ENCODE results near the gene NDUFS6.

The NDUFS6 gene

GRCh38 chr5:1852324-1852947 is 51.2 kb downstream of the NDUFS6 start:
- no peak overlapping the region for H3K4me3 ChIP-seq (ENCODE audit: low read length in 2 of 2)
- no peak for DNase-seq (ENCODE audit: low spot score)
- no peak overlapping the region for H3K27ac ChIP-seq (replicated peaks; ENCODE audit: low read length)
- H3K9me3 ChIP-seq (replicated peaks in 1 of 2; ENCODE audit: control insufficient read depth in 2 of 2, insufficient read depth in 1 of 2, low read depth in 1 of 2, low read length in 2 of 2), result no peaks in the 10 kb centered on the region
- no peak overlapping the region for H2BK12ac ChIP-seq (ENCODE audit: low read length)
- no peak overlapping the region for H4K91ac ChIP-seq (ENCODE audit: low read depth, low read length, poor library complexity)
- no CpG with 5 or more reads among the region's 23 CpGs for WGBS, 2 donors (ENCODE audit: extremely low coverage in 2 of 2, insufficient read length in 2 of 2, insufficient replicate concordance in 1 of 2)
- peaks cover 20 to 28% of the 10 kb centered on the region in 2 donors for H3K4me1 ChIP-seq (ENCODE audit: control insufficient read depth in 2 of 2, insufficient read depth in 1 of 2, low read depth in 1 of 2, low read length in 2 of 2)
- H3K4me2 ChIP-seq (ENCODE audit: insufficient read depth, low read length, poor library complexity, severe bottlenecking), result no peak overlapping the region
- no peak overlapping the region for H3K9ac ChIP-seq (ENCODE audit: low read depth, low read length, poor library complexity)
- H2BK15ac ChIP-seq (ENCODE audit: low read length), result no peak overlapping the region
- H3K36me3 ChIP-seq (replicated peaks in 1 of 2; ENCODE audit: control insufficient read depth in 2 of 2, insufficient read depth in 2 of 2, low read length in 2 of 2), result no peaks in the 10 kb centered on the region
- peak overlapping the region; percentile 65 for H3K14ac ChIP-seq (ENCODE audit: low read length)
- H2AFZ ChIP-seq (ENCODE audit: low read length), result no peak overlapping the region
- no peak overlapping the region for H4K8ac ChIP-seq (ENCODE audit: low read depth, low read length)
- peak overlapping the region; percentile 78 for H3K18ac ChIP-seq (ENCODE audit: low read length)
- H3K23ac ChIP-seq (ENCODE audit: low read depth, low read length, poor library complexity), result peak overlapping the region; percentile 59
- peaks cover 8 to 64% (median 8%) of the 10 kb centered on the region in 3 experiments for H3K27me3 ChIP-seq (ENCODE audit: control insufficient read depth in 3 of 3, insufficient read depth in 3 of 3, low read depth in 1 of 3, low read length in 3 of 3)
- H2AK5ac ChIP-seq (ENCODE audit: low read depth, low read length), result peak overlapping the region; percentile 66
- H3K79me1 ChIP-seq (ENCODE audit: low read depth, low read length), result peaks cover 3% of the 10 kb centered on the region
- no peak overlapping the region for H2BK120ac ChIP-seq (ENCODE audit: low read depth, low read length)
- no peak overlapping the region for H2BK5ac ChIP-seq (ENCODE audit: low read length)
- no peak overlapping the region for H3K4ac ChIP-seq (ENCODE audit: low read length)

GRCh38 chr5:1853531-1853930 is 52.3 kb downstream of the NDUFS6 start:
- peak overlapping the region; percentile 13 for H3K14ac ChIP-seq (ENCODE audit: low read length)
- no peak overlapping the region for H3K4ac ChIP-seq (ENCODE audit: low read length)
- H3K23ac ChIP-seq (ENCODE audit: low read depth, low read length, poor library complexity), result no peak overlapping the region
- no peak overlapping the region for H4K91ac ChIP-seq (ENCODE audit: low read depth, low read length, poor library complexity)
- H3K18ac ChIP-seq (ENCODE audit: low read length), result peak overlapping the region; percentile 67
- no peak overlapping the region for H3K4me2 ChIP-seq (ENCODE audit: insufficient read depth, low read length, poor library complexity, severe bottlenecking)
- H3K4me1 ChIP-seq (ENCODE audit: control insufficient read depth in 2 of 2, insufficient read depth in 1 of 2, low read depth in 1 of 2, low read length in 2 of 2), result peaks cover 20 to 28% of the 10 kb centered on the region in 2 donors
- H3K9ac ChIP-seq (ENCODE audit: low read depth, low read length, poor library complexity), result no peak overlapping the region
- no peak overlapping the region for H4K8ac ChIP-seq (ENCODE audit: low read depth, low read length)
- no peaks in the 10 kb centered on the region for H3K36me3 ChIP-seq (replicated peaks in 1 of 2; ENCODE audit: control insufficient read depth in 2 of 2, insufficient read depth in 2 of 2, low read length in 2 of 2)
- H3K9me3 ChIP-seq (replicated peaks in 1 of 2; ENCODE audit: control insufficient read depth in 2 of 2, insufficient read depth in 1 of 2, low read depth in 1 of 2, low read length in 2 of 2), result no peaks in the 10 kb centered on the region
- no peak overlapping the region for H2BK5ac ChIP-seq (ENCODE audit: low read length)
- WGBS, 2 donors (ENCODE audit: extremely low coverage in 2 of 2, insufficient read length in 2 of 2, insufficient replicate concordance in 1 of 2), result no CpG with 5 or more reads among the region's 8 CpGs
- no peak overlapping the region for H2AFZ ChIP-seq (ENCODE audit: low read length)
- no peak overlapping the region for H2BK12ac ChIP-seq (ENCODE audit: low read length)
- peaks cover 8 to 60% (median 8%) of the 10 kb centered on the region in 3 experiments for H3K27me3 ChIP-seq (ENCODE audit: control insufficient read depth in 3 of 3, insufficient read depth in 3 of 3, low read depth in 1 of 3, low read length in 3 of 3)
- no peak overlapping the region for H3K4me3 ChIP-seq (ENCODE audit: low read length in 2 of 2)
- H3K27ac ChIP-seq (replicated peaks; ENCODE audit: low read length), result no peak overlapping the region
- peak overlapping the region; percentile 52 for H2BK15ac ChIP-seq (ENCODE audit: low read length)
- DNase-seq (ENCODE audit: low spot score), result no peak
- H2BK120ac ChIP-seq (ENCODE audit: low read depth, low read length), result no peak overlapping the region
- peak overlapping the region; percentile 69 for H2AK5ac ChIP-seq (ENCODE audit: low read depth, low read length)
- peaks cover 3% of the 10 kb centered on the region for H3K79me1 ChIP-seq (ENCODE audit: low read depth, low read length)

- Histone ChIP-seq H2BK12ac (ENCODE audit: low read length) (no peak overlapping the region), H3K27me3 (ENCODE audit: control insufficient read depth in 3 of 3, insufficient read depth in 3 of 3, low read depth in 1 of 3, low read length in 3 of 3) (peaks cover 5 to 44% (median 7%) of the 10 kb centered on the region in 3 experiments), H3K4ac (ENCODE audit: low read length) (no peak overlapping the region), H3K4me1 (ENCODE audit: control insufficient read depth in 2 of 2, insufficient read depth in 1 of 2, low read depth in 1 of 2, low read length in 2 of 2) (peaks cover 18 to 19% of the 10 kb centered on the region in 2 donors), H3K23ac (ENCODE audit: low read depth, low read length, poor library complexity) (no peak overlapping the region), H3K9ac (ENCODE audit: low read depth, low read length, poor library complexity) (no peak overlapping the region), H3K4me2 (ENCODE audit: insufficient read depth, low read length, poor library complexity, severe bottlenecking) (no peak overlapping the region), H4K8ac (ENCODE audit: low read depth, low read length) (no peak overlapping the region), H3K18ac (ENCODE audit: low read length) (peak overlapping the region; percentile 83), H3K4me3 (ENCODE audit: low read length in 2 of 2) (no peak overlapping the region), H2BK15ac (ENCODE audit: low read length) (no peak overlapping the region), H2BK120ac (ENCODE audit: low read depth, low read length) (no peak overlapping the region), H3K36me3 (replicated peaks in 1 of 2; ENCODE audit: control insufficient read depth in 2 of 2, insufficient read depth in 2 of 2, low read length in 2 of 2) (no peaks in the 10 kb centered on the region), H3K14ac (ENCODE audit: low read length) (peak overlapping the region; percentile 56), H3K79me1 (ENCODE audit: low read depth, low read length) (peaks cover 3% of the 10 kb centered on the region), H3K9me3 (replicated peaks in 1 of 2; ENCODE audit: control insufficient read depth in 2 of 2, insufficient read depth in 1 of 2, low read depth in 1 of 2, low read length in 2 of 2) (no peaks in the 10 kb centered on the region), H3K27ac (replicated peaks; ENCODE audit: low read length) (no peak overlapping the region), H2AK5ac (ENCODE audit: low read depth, low read length) (peak overlapping the region; percentile 74), H2AFZ (ENCODE audit: low read length) (no peak overlapping the region), H2BK5ac (ENCODE audit: low read length) (peak overlapping the region; percentile 75), H4K91ac (ENCODE audit: low read depth, low read length, poor library complexity) (no peak overlapping the region)
- no peak for DNase-seq (ENCODE audit: low spot score)
- WGBS, 2 donors (ENCODE audit: extremely low coverage in 2 of 2, insufficient read length in 2 of 2, insufficient replicate concordance in 1 of 2), result no CpG with 5 or more reads among the region's 3 CpGs
Observed at GRCh38 chr5:1855075-1855474, 53.9 kb downstream of the NDUFS6 start.

- no peak overlapping the region for H3K4ac ChIP-seq (ENCODE audit: low read length)
- no peak overlapping the region for H2AK5ac ChIP-seq (ENCODE audit: low read depth, low read length)
- peaks cover 3% of the 10 kb centered on the region for H3K79me1 ChIP-seq (ENCODE audit: low read depth, low read length)
- no peak overlapping the region for H4K91ac ChIP-seq (ENCODE audit: low read depth, low read length, poor library complexity)
- H2BK5ac ChIP-seq (ENCODE audit: low read length), result peak overlapping the region; percentile 75
- peaks cover 5 to 39% (median 5%) of the 10 kb centered on the region in 3 experiments for H3K27me3 ChIP-seq (ENCODE audit: control insufficient read depth in 3 of 3, insufficient read depth in 3 of 3, low read depth in 1 of 3, low read length in 3 of 3)
- no peaks in the 10 kb centered on the region for H3K9me3 ChIP-seq (replicated peaks in 1 of 2; ENCODE audit: control insufficient read depth in 2 of 2, insufficient read depth in 1 of 2, low read depth in 1 of 2, low read length in 2 of 2)
- peak overlapping the region; percentile 25 for H3K14ac ChIP-seq (ENCODE audit: low read length)
- no peak overlapping the region for H2BK15ac ChIP-seq (ENCODE audit: low read length)
- DNase-seq (ENCODE audit: low spot score), result no peak
- H2BK12ac ChIP-seq (ENCODE audit: low read length), result no peak overlapping the region
- peak overlapping the region; percentile 83 for H3K18ac ChIP-seq (ENCODE audit: low read length)
- WGBS, 2 donors (ENCODE audit: extremely low coverage in 2 of 2, insufficient read length in 2 of 2, insufficient replicate concordance in 1 of 2), result no CpG with 5 or more reads among the region's 17 CpGs
- H3K36me3 ChIP-seq (replicated peaks in 1 of 2; ENCODE audit: control insufficient read depth in 2 of 2, insufficient read depth in 2 of 2, low read length in 2 of 2), result no peaks in the 10 kb centered on the region
- H3K27ac ChIP-seq (replicated peaks; ENCODE audit: low read length), result no peak overlapping the region
- H3K4me3 ChIP-seq (ENCODE audit: low read length in 2 of 2), result no peak overlapping the region
- no peak overlapping the region for H3K9ac ChIP-seq (ENCODE audit: low read depth, low read length, poor library complexity)
- H2AFZ ChIP-seq (ENCODE audit: low read length), result no peak overlapping the region
- no peak overlapping the region for H3K4me2 ChIP-seq (ENCODE audit: insufficient read depth, low read length, poor library complexity, severe bottlenecking)
- no peak overlapping the region for H4K8ac ChIP-seq (ENCODE audit: low read depth, low read length)
- H3K4me1 ChIP-seq (ENCODE audit: control insufficient read depth in 2 of 2, insufficient read depth in 1 of 2, low read depth in 1 of 2, low read length in 2 of 2), result peaks cover 13 to 15% of the 10 kb centered on the region in 2 donors
- H2BK120ac ChIP-seq (ENCODE audit: low read depth, low read length), result no peak overlapping the region
- H3K23ac ChIP-seq (ENCODE audit: low read depth, low read length, poor library complexity), result no peak overlapping the region
Observed at GRCh38 chr5:1855596-1855995, 54.4 kb downstream of the NDUFS6 start.
